HG03378 (cell line): ENCODE measurements around the gene MAML3.
"Not testable (repeated sequence)": the region's sequence is repeated elsewhere in the genome, so short reads cannot be mapped to it uniquely, and the experiment has no call there.

Source experiments
- ATAC-seq: cut with Tn5 transposase; IDR thresholded peaks from one replicate; pipeline ENCODE4 v1.9.1; 2021; ENCODE audit warnings: mild to moderate bottlenecking, moderate library complexity; ENCODE audit not compliant: unreplicated experiment

The MAML3 gene

DNA sequence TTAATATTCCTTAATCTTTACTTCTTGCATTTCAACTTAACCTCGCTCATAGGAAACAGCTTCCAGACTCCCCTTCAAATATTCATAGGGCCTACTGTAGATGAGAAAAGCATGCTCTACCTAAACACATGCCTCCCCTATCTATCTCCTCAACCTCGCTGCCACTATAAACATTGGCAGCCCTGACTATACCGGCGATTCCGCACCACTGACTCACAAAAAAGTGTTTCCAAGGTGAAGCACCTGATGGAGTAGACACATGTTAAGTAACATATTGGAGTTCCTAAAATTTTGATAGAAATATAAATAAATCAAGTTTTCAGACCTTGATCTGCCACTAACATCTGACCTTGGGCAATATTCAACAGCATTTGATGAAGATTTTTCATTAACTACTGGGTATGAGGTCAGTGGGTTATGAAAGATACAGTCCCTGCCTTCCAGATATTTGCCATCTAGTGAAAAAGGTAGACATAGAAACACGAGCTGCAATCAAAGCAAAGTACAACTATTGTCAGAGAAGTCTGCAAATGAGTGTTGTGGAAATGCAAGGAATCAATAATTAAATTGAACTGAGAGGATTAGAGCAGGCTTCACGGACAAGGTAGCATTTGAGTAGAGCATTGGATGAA, 184.2 kb downstream of the MAML3 start:
- no peak for ATAC-seq

DNA sequence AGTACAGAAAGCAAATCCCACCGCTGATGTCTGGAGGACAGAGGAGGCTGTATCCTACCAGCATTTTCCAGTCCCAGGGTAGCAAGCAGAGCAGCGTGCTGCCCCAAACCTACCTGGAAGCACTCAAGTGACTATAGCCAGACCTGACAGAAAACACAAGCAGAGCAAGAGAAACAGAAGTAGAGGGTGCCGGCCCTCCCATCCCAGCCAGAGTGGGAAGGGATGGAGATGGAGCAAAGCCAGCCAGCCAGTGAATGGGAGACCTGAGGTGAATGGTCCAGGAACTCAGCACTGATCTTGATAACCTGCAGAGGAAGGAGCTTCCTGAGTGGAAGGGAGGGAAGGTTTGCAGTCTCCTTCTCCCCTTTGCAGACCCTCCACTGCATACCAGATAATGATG, 185.2 kb downstream of the MAML3 start:
- no peak for ATAC-seq

DNA sequence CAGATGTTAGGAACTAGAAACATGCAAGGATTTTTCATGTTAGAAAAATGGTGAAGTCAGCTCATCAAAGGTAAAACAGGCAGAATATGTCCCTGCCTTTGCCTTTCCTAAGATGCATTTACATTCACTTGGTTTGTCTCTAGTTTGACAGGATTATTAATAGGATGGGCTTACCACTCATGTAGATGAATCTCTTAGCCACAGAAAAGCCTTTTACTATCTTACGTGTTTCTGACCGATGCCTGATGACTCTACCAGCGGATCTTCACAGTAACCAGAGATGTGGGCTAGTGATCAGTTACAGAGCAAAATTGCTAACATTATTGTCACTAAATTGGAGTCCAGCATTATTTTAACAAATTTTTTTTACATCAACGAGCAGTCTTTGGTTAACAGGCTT, 187.6 kb downstream of the MAML3 start:
- ATAC-seq, result no peak

DNA sequence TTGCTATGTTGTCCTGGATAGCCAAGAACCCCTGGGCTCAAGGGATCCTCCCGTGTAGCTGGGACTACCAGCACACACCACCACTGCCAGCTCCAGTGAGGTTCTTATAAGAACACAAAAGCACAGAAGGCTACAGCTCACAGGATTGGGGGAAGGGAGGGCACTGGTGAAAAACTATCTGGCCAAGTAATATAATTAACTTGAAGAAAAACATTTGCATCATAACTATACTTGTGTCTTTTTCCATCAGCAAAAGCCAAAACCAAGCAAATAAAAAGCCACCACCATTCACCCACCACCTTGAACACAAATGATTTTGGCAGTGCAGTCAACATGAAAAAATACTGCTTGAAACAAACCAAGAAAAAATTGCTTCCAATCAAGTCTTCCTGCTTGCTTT, 188.2 kb downstream of the MAML3 start:
- no peak for ATAC-seq

DNA sequence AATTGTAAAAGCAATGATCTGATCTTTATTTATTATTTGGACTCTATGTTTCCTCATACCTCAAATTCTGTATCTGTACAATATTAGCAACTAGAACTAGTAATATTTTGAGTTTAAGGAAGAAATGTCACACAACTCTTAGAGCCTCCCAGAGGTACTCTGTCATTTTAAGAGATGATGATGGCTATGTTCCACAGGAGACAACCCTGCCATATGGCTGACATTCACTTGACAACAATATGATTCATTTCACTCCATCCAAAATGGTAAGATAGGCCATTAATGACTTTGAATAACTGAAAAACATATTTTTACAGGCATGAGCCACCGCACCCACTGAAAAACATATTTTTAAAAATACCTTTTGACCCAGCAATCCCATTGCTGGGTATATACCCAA, 190.3 kb downstream of the MAML3 start:
- ATAC-seq, result no peak

DNA sequence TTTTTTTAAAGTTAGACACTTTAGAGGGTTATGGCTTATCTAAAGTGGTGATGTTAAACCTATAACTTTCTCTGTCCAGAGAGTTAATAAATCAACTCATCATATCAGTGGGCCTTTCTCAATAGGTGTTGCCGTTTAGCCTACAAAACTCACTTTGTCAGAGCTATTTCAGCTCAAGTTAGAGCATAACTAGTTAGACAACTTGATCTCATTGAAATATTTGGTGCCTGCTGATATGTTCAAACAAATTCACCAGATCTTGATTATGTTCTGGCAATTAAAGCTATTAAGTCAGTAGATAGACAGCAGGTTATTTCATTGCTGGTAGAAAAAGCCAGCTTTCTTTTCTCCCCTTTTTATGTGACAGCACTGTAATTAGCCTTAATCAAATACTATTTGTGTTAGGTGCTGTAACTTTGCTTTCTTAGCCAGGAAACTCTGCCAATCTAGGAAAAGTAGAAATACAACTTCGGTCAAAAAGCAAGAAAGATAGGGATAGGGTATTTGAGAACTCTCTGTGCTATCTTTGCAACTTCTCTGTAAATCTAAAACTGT, 191.8 kb downstream of the MAML3 start:
- ATAC-seq, result no peak

DNA sequence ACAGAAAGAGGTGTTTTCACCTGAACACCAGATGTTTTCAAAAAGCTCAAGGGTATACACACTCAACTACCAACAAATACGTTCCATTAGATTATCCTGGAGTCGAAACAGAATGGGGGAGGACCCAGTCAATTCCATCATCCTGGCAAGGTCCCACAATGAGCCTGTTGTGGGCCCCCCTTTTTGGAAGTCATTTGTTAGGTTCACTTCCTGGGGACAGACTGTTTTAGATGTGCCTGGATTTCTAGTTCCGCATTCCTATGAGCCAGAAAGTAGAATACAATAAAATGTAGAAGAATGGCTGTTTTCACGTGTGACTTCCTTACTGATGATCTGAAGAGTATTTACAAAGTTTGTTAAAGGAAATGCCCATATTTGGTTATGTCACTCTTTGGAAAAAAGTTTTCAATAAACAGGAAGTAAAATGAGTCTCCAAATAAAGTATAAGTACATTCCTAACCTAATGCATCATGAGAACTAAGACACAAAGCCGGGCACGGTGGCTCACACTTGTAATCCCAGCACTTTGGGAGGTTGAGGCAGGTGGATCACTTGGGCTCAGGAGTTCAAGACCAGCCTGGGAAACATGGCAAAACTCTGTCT, 192.5 kb downstream of the MAML3 start:
- no peak for ATAC-seq

DNA sequence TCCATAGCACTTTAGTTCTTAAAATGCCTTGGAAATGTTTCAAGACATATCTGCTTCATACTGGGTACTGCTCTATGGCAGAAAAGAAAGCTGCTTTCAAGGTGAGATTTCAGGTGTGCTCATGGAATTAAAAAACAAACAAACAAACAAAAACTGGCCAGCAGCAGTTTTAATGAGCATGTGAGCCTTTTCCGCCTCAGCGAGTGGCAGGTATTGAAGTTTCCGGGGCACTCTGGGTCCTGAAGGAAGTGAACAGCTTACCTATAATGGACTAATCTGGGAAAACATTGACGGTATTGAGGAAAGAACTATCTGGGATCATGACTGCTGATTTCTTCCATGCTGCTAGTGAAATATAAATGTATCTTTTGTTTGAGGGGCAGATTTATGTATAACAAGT, 194.6 kb downstream of the MAML3 start:
- ATAC-seq, result no peak

DNA sequence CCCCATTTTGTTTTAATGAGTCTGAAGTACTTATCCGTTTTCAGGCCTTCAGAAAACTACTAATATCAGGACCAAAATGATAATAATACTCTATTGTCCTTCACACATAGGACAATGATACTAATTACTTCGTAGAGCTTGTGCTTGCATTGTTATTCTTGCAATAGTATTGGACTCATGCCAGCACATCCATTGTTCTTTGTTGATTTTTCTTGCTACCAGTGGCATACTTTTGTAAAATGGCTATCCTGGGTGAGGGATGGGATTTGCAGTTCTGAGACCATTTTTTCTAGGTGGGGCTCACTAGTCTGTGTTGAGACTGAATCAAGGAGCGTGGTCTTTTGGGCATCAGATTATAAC, 195.3 kb downstream of the MAML3 start:
- no peak for ATAC-seq

DNA sequence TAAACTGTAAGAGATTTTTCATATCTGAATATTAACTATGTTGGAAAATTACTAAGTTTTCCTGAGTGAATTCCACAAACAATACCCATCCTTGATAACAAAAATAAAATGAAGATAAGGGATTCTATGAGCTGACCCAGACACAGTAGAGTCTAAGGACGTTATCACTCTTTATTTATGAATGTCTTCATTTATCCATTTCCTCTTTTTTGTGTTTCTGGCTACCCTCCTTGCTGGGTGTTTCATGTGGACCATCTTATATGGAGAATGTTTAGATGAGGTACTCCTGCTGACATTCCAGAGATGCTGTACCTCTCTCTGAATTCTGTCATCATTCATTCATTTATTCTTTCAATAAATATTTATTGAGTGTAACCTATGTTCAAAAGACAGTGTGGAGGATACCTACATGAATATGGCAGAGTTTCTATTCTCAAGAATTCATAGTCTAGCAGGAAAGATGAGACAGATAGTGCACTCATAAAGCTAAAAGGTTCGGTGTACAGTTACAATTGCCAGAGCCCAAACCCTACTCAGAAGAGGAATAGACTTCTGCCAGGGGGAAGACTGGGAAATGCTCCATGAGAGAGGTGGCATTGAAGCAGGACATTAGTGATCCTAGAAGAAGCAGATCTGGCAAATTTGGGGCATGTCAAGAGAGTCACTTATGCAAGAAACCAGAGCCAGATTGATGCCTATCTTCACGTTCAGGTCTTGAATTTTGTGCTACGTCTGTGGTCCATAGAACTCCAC, 195.8 kb downstream of the MAML3 start:
- no peak for ATAC-seq

DNA sequence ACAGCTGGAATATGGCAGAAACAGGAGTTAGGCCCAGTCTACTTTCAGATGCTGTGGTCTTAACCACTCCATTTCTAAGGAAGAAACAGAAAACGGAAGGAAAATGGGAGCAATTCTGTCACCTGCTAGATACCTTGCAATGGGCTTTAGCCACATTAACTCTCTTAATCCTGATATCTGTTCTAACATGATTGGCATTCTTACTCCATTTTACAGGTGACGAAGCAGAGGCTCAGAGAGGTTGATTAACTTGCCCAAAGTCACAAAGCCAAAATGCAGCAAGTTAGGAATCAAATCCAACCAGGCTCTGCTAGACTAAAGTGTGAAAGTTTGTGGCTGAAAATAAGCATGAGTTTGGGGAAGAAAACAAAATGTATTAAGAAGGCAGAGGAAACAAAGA, 196.9 kb downstream of the MAML3 start:
- ATAC-seq, result no peak

DNA sequence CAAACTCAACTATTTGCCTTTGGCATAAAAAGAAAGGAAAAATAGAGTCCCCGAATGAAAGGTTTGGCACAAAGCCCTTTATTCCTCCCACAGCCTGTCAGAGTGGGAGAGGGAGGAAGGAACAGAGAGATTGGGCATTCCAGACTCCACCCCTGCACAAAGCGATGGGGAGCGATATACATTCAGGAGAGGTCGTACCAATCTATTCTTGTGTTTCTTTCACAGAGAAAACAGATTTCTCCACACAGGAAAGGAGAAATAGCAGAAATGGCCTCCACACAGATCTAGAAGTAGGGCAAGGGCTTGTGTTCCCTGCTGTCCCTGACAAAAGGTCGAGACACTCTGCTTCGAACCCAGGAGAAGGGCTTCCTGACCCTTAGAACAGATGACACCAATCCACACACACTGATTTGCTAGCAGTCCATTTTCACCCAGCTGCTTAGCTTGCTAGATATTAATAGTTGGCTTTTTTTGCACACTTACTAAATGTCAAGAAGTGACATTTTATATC, 197.4 kb downstream of the MAML3 start:
- ATAC-seq, result no peak

DNA sequence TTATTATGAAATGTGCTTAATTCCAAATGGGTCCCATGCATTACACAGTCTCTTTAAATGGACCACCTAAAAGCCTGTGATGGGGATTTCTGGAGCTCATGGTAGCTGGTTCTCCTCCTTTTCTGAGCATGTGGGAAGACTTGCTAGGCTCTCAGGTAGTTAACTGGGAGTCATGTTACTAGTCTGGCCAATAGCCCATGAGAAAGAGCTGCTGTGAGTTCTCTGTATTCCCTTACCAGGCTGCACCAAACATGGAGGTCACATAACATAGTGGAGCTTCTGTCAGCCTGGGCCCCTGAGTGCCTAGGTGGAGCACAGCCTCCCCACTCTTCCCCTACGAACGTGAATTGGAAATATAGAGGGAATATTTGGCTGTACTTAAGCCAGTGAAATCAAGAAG, 198.4 kb downstream of the MAML3 start:
- no peak for ATAC-seq

DNA sequence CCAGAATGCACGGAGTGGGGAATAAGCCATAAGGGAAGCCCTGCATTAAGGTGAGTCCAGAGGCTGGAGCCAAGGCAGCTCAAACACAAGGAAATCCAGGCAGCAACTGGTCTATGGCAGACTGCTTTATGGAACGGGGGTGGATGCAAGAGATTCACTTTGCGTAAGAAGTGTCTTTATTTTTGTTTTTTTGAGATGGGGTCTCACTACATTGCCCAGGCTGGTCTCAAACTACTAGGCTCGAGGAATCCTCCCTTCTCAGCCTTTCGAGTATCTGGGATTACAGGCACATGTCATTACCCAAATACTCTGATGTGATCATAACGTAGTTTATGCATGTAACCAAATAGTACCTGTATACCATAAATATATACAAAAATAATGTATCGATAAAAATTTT, 199.5 kb downstream of the MAML3 start:
- no peak for ATAC-seq

DNA sequence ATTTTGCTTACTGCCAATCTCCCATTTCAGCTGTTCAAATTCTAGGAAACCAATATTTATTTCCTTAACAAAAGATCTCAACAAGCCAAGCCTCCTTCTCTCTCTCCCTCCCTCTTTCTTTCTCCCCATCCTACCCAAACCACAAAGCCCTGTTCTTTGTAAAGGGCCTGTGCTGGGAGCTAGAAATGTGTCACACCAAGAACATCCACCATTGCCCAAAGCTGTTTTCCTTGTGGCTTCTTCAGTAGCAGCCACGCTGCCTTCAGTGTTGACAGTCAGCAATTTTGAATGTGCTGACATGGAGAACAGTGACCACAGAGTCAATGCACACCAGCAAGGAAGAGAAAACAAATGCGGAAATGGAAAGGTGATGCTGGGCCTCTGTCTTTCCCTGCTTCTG, 203.0 kb downstream of the MAML3 start:
- ATAC-seq, result no peak

DNA sequence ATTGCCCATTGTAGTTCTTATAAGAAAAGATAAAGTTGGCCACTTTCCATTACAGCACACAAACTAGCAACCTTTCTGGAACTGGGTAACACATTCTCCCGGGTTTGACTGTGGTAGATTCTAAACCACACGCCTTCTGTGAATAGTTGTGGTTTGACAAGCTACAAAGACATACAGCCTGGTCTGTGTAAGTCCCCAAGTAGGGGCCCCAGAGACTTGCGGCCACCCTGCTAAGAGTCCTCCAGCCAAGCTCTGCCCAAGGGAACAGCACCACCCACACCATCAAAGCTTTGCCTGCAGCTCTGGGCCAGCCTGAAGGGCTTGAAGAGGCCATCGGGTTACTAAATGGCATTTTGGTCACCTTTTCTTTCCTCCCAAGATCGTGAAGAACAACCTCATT, 203.4 kb downstream of the MAML3 start:
- peak; percentile 96 for ATAC-seq

DNA sequence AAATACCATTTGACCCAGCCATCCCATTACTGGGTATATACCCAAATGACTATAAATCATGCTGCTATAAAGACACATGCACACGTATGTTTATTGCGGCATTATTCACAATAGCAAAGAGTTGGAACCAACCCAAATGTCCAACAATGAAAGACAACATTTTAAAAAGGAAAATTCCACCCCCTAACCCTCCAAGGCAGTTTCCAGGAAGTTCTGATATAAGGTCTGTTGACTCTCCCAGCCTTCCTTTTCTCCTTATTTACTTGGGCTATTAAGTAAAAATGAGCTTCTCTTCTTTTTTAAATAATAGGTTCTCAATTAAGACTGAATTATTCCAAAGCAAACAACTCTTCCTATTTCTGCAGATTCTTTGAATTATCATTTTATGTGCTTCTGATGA, 209.1 kb downstream of the MAML3 start:
- not testable (repeated sequence) for ATAC-seq

DNA sequence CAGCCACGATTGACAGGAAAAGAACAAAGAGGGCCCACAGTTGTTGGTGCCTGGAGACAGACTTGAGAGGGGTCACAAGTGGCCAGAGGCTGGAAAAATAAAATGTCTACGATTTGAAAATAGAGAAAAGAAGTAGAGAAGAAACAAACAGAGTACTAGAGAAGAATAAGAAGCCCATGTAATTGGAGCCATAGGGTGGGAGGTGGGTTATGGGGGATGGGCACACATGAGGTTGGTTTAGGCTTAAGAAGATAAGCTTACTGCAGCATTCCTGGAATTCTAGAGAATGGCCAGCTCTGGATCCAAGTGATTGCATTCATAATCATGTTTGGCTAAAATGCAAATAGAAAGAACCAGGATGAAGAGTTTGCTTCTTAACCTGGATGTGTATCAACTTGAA, 210.7 kb downstream of the MAML3 start:
- ATAC-seq, result no peak

DNA sequence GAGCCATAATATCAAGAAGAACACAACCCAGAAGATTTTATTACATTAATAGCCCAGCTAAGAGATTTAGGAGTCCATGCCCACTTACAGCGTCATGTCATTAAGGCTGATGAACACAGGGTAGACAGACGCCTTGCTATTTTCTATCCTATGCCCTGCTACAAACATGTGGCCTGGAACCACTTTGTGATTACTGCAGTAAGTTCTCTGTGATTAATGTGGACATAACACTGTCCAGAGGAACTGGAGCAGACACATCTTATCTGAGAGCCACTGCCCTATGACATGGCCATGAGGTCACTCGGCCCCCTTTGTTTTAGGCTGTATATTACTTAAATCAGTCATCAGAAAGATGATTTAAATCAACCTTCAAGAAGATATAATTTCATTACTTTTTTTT, 211.7 kb downstream of the MAML3 start:
- no peak for ATAC-seq

DNA sequence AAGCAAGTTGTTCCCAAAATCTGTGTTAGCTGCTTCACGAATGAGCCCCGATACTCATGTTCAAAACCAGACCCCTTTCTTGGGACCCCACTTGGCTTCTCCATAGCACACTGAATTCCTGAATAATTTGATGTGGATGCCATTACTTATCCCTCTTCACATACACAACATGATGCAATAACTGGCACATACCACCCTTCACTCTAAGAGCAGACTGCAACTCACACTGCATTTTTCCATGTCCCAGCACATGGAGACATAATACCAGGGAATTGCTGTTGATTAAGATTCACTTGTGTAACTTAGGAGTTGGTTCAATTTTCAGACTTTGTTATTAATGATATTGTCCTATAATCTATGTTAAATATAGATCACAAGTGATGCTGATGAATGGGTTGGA, 213.4 kb downstream of the MAML3 start:
- no peak for ATAC-seq

DNA sequence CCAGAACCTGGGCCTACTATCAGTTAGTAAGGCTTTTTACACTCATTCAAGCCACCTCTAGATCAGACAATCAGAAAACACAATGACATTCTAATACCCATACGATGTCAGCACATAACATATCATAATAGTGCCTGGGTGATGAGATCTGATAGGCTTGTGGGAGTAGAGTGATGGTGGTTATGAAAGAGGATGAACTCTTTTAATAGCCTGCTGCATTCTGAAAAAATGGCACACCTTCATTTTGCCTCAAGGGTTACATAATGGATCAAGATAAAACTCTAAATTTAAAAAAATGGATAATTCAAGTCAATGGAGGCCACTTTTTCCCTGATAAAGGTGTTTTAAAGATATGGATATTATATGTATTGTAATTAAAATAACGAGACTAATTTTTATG, 215.6 kb downstream of the MAML3 start:
- no peak for ATAC-seq

DNA sequence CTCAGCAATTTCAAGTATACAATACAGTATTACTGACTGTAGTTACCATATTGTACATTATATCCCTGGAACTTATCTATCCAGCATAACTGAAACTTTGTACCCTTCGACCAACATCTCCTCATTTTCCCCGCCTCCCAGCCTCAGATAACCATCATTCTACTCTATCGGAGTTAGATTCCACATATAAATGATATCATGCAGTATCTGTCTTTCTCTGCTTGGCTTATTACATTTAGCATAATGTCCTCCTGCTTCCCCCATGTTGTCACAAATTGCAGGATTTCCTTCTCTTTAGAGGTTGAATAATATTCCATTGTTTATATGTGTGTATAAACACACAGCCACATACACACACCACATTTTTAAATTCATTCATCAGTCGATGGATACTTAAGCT, 218.1 kb downstream of the MAML3 start:
- ATAC-seq, result no peak
